Stimulated activated naive CD8-positive, alpha-beta T cell treated with anti-CD3 and anti-CD28 coated beads, Interleukin-15, Interleukin-2, amounts not matched to agents 100 ng/mL and 50 ng/mL, for 24 hours (primary cell): ENCODE data around the gene DCAF4.
"Not testable (repeated sequence)": the region's sequence is repeated elsewhere in the genome, so short reads cannot be mapped to it uniquely, and the experiment has no call there.

Source experiments
- H3K27ac Mint-ChIP-seq: one replicate; pipeline ENCODE4 v1.8.0; 2021; ENCODE audit warnings: mild to moderate bottlenecking, mixed read lengths
- H3K27me3 Mint-ChIP-seq: one replicate; pipeline ENCODE4 v1.8.0; 2021; ENCODE audit warnings: mixed read lengths
- H3K36me3 Mint-ChIP-seq: one replicate; pipeline ENCODE4 v1.8.0; 2021; ENCODE audit warnings: low read depth, mixed read lengths
- H3K4me1 Mint-ChIP-seq: one replicate; pipeline ENCODE4 v1.8.0; 2021; ENCODE audit warnings: low read depth, mixed read lengths
- H3K4me3 Mint-ChIP-seq: one replicate; pipeline ENCODE4 v1.8.0; 2021; ENCODE audit warnings: mild to moderate bottlenecking, mixed read lengths
- H3K9me3 Mint-ChIP-seq: one replicate; pipeline ENCODE4 v1.8.0; 2021; ENCODE audit warnings: mixed read lengths

The DCAF4 gene

GRCh38 chr14:72941286-72941985 is 15.2 kb downstream of the DCAF4 start:
- Mint-ChIP-seq H3K4me1 (peaks cover 14% of the 10 kb centered on the region), H3K9me3 (no peaks in the 10 kb centered on the region), H3K36me3 (peaks cover 61% of the 10 kb centered on the region), H3K4me3 (no peak overlapping the region), H3K27me3 (no peaks in the 10 kb centered on the region), H3K27ac (no peak overlapping the region)

DNA sequence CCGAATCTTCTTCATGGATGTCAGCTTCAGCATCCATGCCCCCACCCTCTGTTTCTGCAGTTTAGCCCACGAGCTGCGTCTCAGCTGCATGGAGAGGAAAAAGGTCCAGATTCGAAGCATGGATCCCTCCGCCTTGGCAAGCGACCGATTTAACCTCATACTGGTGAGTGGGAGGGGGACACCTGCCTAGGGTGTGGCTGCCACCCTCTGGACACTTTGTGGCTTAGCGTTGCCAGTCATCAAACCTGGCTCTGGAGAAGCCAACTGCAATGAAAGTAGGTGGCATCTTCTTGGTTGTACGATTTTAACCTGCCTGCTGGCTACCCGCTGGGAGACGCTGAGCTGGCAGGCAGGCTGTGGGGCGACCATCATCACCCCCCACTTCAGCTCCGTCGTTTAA is 16.7 kb downstream of the DCAF4 start:
- H3K4me1 Mint-ChIP-seq: peaks cover 8% of the 10 kb centered on the region
- H3K27ac Mint-ChIP-seq: no peak overlapping the region
- H3K4me3 Mint-ChIP-seq: no peak overlapping the region
- H3K9me3 Mint-ChIP-seq: no peaks in the 10 kb centered on the region
- H3K27me3 Mint-ChIP-seq: no peaks in the 10 kb centered on the region
- H3K36me3 Mint-ChIP-seq: peaks cover 55% of the 10 kb centered on the region

GRCh38 chr14:72943876-72944430 is 17.7 kb downstream of the DCAF4 start:
- H3K4me3 Mint-ChIP-seq: no peak overlapping the region

DNA sequence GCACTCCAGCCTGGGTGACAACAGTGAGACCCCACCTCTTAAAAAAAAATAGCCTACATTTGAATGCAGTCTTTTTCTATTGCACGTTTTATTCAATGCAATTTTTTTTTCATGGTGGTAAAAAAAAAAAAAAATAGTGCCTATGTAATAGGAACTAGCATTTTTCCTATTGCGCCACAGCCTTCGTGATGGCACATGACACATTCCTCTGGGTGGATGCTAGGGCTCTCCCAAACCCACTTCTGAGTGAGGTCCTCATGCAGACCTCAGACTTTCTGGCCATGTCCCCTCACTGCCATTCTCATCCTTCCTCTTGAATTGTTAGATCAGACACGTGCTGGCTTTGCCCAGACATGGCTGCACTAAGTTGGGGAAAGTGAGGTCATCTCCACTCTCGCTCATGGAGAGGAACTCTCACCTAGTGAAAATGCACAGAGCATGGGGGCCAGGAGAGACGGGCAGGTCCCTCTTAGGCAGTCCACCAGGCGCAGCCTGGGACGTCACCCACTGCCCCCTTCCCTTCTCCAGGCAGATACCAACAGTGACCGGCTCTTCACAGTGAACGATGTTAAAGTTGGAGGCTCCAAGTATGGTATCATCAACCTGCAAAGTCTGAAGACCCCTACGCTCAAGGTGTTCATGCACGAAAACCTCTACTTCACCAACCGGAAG is 19.2 kb downstream of the DCAF4 start:
- no peak overlapping the region for H3K27ac Mint-ChIP-seq
- no peaks in the 10 kb centered on the region for H3K27me3 Mint-ChIP-seq
- no peaks in the 10 kb centered on the region for H3K9me3 Mint-ChIP-seq
- no peak overlapping the region for H3K4me3 Mint-ChIP-seq
- peaks cover 54% of the 10 kb centered on the region for H3K36me3 Mint-ChIP-seq
- peaks cover 16% of the 10 kb centered on the region for H3K4me1 Mint-ChIP-seq

More at GRCh38 chr14:72943876-72944430, 17.7 kb downstream of the DCAF4 start:
- peaks cover 16% of the 10 kb centered on the region for H3K4me1 Mint-ChIP-seq
- H3K36me3 Mint-ChIP-seq: peaks cover 56% of the 10 kb centered on the region
- no peak overlapping the region for H3K27ac Mint-ChIP-seq
- no peaks in the 10 kb centered on the region for H3K9me3 Mint-ChIP-seq
- H3K27me3 Mint-ChIP-seq: no peaks in the 10 kb centered on the region

DNA sequence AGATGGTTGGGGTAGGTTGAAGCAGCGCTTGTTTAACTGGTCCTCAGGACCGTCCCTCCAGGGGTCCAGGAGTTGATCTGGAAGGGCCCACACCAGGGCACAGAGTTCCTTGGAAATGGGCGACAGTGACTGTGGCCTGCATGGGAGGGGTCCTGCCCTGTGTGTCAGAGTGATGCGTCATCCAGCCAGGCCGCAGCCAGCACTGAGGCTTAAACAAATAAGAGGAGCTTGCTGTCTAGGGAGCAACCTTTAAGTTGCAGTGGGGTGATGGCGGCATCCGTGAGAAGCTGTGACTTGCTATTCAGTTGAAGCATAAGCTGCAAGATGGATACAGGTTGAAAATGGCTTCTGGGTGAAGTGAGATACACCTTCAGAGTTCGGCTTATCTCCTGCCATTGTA is 20.2 kb downstream of the DCAF4 start:
- Mint-ChIP-seq H3K4me1 (peaks cover 16% of the 10 kb centered on the region), H3K9me3 (no peaks in the 10 kb centered on the region), H3K36me3 (peaks cover 57% of the 10 kb centered on the region), H3K4me3 (no peak overlapping the region), H3K27me3 (no peaks in the 10 kb centered on the region), H3K27ac (no peak overlapping the region)

DNA sequence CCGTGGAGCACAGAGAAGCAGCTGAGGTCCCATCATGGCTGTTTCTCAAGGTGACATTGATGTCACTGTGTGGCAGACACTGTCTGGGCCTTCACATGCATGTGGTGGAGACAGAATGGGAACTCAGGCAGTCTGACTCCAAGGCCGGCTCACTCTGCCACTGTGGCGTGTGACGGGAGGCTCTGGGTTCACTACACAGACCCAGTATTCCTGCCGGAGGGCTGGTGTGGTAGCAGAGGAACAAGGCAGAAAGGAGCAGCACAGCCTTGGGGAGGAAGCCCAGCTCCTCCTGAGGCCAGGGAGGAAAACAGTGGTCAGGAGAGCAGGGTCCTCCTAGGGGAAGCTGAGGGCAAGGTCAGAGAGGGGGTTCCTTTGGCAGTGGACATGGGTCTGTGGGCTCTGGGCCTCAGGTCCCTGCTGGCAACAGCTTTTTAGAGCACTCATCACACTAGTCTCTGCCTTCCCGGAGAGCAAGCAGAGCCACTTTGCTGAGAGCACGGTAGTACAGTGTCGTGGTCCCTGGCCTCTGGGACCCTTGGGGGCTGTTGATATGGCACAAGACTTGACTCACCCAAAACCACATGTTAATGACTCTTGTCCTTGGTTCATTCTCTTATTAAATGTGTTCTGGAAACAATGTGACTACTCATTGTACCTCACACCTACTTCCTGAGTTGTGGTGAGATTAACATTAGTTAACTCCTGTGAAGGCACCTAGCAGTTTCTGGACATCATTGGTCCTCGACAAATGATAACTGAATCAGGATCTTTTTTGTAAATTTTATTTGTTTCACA is 21.3 kb downstream of the DCAF4 start:
- H3K4me3 Mint-ChIP-seq: no peak overlapping the region
- H3K4me1 Mint-ChIP-seq: peaks cover 16% of the 10 kb centered on the region
- no peaks in the 10 kb centered on the region for H3K9me3 Mint-ChIP-seq
- no peaks in the 10 kb centered on the region for H3K27me3 Mint-ChIP-seq
- H3K36me3 Mint-ChIP-seq: peaks cover 57% of the 10 kb centered on the region
- peak overlapping the region; percentile 7 for H3K27ac Mint-ChIP-seq

DNA sequence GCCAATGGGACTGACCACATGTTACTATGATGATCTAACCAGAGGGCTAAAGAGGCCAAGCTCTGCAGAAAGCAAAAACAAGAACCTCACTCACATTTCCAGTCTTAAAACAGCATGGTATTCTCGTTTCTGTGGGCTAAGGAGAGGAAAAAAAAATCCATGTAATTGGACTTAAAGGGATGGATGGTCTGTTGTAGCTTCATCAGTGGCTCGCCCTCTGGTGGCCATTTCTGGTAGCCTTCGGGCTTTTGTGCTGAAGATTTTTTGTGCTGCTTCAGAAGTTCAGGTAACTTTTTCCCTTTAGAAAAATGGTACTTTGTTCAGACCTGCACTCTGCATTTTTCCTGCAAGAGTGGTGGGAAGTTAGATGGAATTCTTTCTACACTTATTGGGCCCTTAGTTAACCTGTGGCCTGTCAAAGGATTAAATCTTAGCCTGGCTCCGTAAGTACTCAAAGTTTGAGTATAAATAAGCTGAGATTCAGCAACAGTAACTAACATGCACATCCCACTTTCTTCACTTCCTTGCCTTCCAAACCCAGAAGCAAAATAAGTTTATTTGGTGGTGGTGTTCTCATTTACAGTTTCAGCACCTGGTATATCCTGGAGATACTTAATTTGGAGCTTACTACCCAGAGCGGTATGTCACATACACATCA is 22.3 kb downstream of the DCAF4 start:
- no peaks in the 10 kb centered on the region for H3K9me3 Mint-ChIP-seq
- H3K4me1 Mint-ChIP-seq: peaks cover 16% of the 10 kb centered on the region
- peaks cover 51% of the 10 kb centered on the region for H3K36me3 Mint-ChIP-seq
- no peaks in the 10 kb centered on the region for H3K27me3 Mint-ChIP-seq
- H3K4me3 Mint-ChIP-seq: no peak overlapping the region
- peak overlapping the region; percentile 7 for H3K27ac Mint-ChIP-seq

DNA sequence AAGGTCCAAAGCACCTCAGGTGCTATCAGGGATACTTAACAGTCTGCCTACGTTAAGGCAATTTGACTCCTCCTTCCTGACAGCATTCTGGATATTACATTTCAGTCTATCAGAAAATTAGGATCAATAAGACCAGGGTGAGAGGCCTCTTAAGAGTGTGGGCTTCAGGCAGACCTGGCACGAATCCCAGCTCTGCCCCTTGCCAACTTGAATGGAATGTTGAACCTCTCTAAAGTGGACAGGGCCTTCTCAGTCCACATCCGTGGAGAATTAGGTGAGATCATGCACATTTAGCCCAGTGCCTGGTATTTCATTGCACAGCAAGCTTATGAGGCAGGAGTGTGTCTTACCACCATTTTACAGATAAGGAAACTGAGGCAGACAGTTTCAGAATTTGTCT is 25.9 kb downstream of the DCAF4 start:
- Mint-ChIP-seq H3K4me1 (peaks cover 15% of the 10 kb centered on the region), H3K27ac (no peak overlapping the region), H3K9me3 (no peaks in the 10 kb centered on the region), H3K4me3 (no peak overlapping the region), H3K36me3 (peaks cover 52% of the 10 kb centered on the region), H3K27me3 (no peaks in the 10 kb centered on the region)

- H3K27ac Mint-ChIP-seq, H3K4me1 Mint-ChIP-seq, H3K4me3 Mint-ChIP-seq, H3K27me3 Mint-ChIP-seq, H3K9me3 Mint-ChIP-seq: not testable (repeated sequence)
- H3K36me3 Mint-ChIP-seq: peaks cover 59% of the 10 kb centered on the region
These were observed 30.5 kb downstream of the DCAF4 start for GRCh38 chr14:72956741-72957140.

- no peaks in the 10 kb centered on the region for H3K9me3 Mint-ChIP-seq
- peaks cover 59% of the 10 kb centered on the region for H3K36me3 Mint-ChIP-seq
- no peak overlapping the region for H3K27ac Mint-ChIP-seq
- H3K4me3 Mint-ChIP-seq: no peak overlapping the region
- H3K4me1 Mint-ChIP-seq: no peaks in the 10 kb centered on the region
- H3K27me3 Mint-ChIP-seq: no peaks in the 10 kb centered on the region
These were observed 30.9 kb downstream of the DCAF4 start for GRCh38 chr14:72957213-72957612.

DNA sequence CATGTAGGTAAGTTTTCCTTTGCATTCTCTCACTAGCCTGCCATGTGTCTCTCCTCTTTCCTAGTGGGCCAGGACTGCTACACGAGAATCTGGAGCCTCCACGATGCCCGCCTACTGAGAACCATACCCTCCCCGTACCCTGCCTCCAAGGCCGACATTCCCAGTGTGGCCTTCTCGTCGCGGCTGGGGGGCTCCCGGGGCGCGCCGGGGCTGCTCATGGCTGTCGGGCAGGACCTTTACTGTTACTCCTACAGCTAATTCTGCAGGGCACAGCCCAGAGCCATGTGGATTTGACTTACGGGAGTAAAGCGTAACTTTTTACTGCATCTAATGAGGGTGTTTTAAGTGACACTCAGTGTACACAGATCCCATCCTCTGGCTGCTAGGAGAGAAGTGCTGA is 32.3 kb downstream of the DCAF4 start:
- H3K27me3 Mint-ChIP-seq: no peaks in the 10 kb centered on the region
- no peak overlapping the region for H3K4me3 Mint-ChIP-seq
- H3K27ac Mint-ChIP-seq: no peak overlapping the region
- H3K36me3 Mint-ChIP-seq: peaks cover 60% of the 10 kb centered on the region
- H3K4me1 Mint-ChIP-seq: peaks cover 9% of the 10 kb centered on the region
- no peaks in the 10 kb centered on the region for H3K9me3 Mint-ChIP-seq

GRCh38 chr14:72961016-72961415 is 34.8 kb downstream of the DCAF4 start:
- Mint-ChIP-seq H3K36me3 (peaks cover 54% of the 10 kb centered on the region), H3K4me1 (peaks cover 18% of the 10 kb centered on the region)
- H3K9me3 Mint-ChIP-seq, H3K27ac Mint-ChIP-seq, H3K27me3 Mint-ChIP-seq, H3K4me3 Mint-ChIP-seq: not testable (repeated sequence)

DNA sequence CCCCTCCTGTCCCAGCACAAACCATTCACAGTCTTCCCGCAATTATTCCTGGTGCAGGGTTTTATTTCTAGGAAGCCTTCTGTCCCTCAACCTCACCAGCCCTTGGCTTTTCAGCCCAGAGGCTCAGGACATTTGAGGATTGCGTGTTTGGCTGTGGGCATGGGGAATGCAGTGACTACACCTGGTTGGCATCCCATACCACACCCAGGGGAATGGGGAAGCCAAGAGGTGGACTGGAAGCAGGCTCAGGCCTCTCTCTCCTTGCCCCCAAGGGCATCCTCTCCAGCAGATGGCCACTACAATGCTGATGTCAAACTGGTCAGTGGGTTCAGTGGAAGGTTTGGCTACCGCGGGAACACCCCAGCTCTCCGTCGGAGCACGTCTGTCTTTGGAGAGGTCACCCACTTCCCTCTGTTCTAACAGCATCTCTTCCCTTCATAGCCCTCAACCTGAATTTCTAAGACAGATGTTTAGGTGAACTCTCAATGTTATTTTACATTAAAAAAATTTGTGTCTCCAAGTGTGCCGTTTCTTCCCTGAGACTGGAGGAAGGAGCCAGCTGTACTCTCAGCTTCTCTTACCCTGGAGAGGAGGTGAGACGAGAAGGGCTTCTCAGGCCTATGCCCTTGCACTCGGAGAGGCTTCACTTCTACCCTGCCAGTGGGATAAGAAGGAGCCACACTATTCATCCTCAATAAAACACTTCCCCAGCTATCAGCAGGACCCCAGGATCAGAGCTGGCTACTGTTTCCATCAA is 35.5 kb downstream of the DCAF4 start:
- Mint-ChIP-seq H3K27me3 (no peaks in the 10 kb centered on the region), H3K27ac (no peak overlapping the region), H3K9me3 (no peaks in the 10 kb centered on the region)

GRCh38 chr14:72962336-72962754 is 36.1 kb downstream of the DCAF4 start:
- H3K27ac Mint-ChIP-seq, H3K27me3 Mint-ChIP-seq, H3K4me3 Mint-ChIP-seq, H3K9me3 Mint-ChIP-seq: not testable (repeated sequence)
- Mint-ChIP-seq H3K36me3 (peaks cover 46% of the 10 kb centered on the region), H3K4me1 (peaks cover 18% of the 10 kb centered on the region)

More for the DNA sequence above, 35.5 kb downstream of the DCAF4 start:
- Mint-ChIP-seq H3K4me1 (peaks cover 18% of the 10 kb centered on the region), H3K36me3 (peaks cover 47% of the 10 kb centered on the region), H3K4me3 (no peak overlapping the region)
